ENCODE data around the gene SHB.

SHB gene

GRCh38 chr9:38085308-38085707 is 16.3 kb upstream of the SHB start:
- DNase-seq, result no peak

GRCh38 chr9:38084556-38084880 is 15.5 kb upstream of the SHB start:
- DNase-seq, result no peak

GRCh38 chr9:38083858-38084555 is 15.0 kb upstream of the SHB start:
- DNase-seq, result no peak

GRCh38 chr9:38082446-38083287 is 13.6 kb upstream of the SHB start:
- DNase-seq, result no peak

- no peak for DNase-seq
These were observed 12.5 kb upstream of the SHB start for GRCh38 chr9:38081356-38082108.

- DNase-seq, result no peak
These were observed 10.5 kb upstream of the SHB start for GRCh38 chr9:38079461-38080031.

GRCh38 chr9:38075272-38075671 is 6.2 kb upstream of the SHB start:
- no peak for DNase-seq

GRCh38 chr9:38074441-38074961 is 5.5 kb upstream of the SHB start:
- no peak for DNase-seq

GRCh38 chr9:38073882-38074281 is 4.9 kb upstream of the SHB start:
- DNase-seq, result no peak

- DNase-seq, result no peak
These were observed 2.6 kb upstream of the SHB start for GRCh38 chr9:38071470-38072134.

- peak in 1 of 2 experiments; percentile 40 for DNase-seq
These were observed 957 bp downstream of the SHB start for GRCh38 chr9:38067859-38068681.

GRCh38 chr9:38066914-38067858 is 1.8 kb downstream of the SHB start:
- DNase-seq, result no peak

GRCh38 chr9:38066197-38066913 is 2.7 kb downstream of the SHB start:
- no peak for DNase-seq

GRCh38 chr9:38065369-38066075 is 3.5 kb downstream of the SHB start:
- DNase-seq, result no peak

- DNase-seq, result no peak
These were observed 4.1 kb downstream of the SHB start for GRCh38 chr9:38064842-38065368.

- no peak for DNase-seq
These were observed 5.7 kb downstream of the SHB start for GRCh38 chr9:38063363-38063707.

- no peak for DNase-seq
These were observed 6.3 kb downstream of the SHB start for GRCh38 chr9:38062498-38063362.

- DNase-seq, result no peak
These were observed 6.9 kb downstream of the SHB start for GRCh38 chr9:38062106-38062497.

All from NCI-H1930 (cell line).